Activated CD8-positive, alpha-beta T cell treated with anti-CD3 and anti-CD28 coated beads, Interleukin-2, amount 10 ng/mL, durations not matched to agents 7 days and 5 days (primary cell): ENCODE data around the gene VEPH1. TPM values are rescaled to one million over a fixed set of nuclear protein-coding genes. Genes with fewer than 3 reads are reported as not detected.

Source experiments
- ATAC-seq: fragments of 150-1000 bp; cut with Tn5 transposase; one replicate; pipeline ENCODE4 v1.10.0; 2021; ENCODE audit warnings: moderate library complexity
- CTCF ChIA-PET: fragments of 350-600 bp; sonication (Branson Sonifier 250); formaldehyde crosslinking; loops from one replicate; lab custom pipeline; 2021; ENCODE audit warnings: antibody characterized with exemption; lab: Charles Lee
- POLR2A ChIA-PET: fragments of 350-600 bp; sonication (Branson Sonifier 250); formaldehyde crosslinking; loops from one replicate; lab custom pipeline; 2021; ENCODE audit warnings: antibody characterized with exemption; lab: Charles Lee
- DNase-seq: peaks from one replicate; pipeline ENCODE4 v3.0.0-alpha.2; 2020
- H3K27ac Mint-ChIP-seq: one replicate; pipeline ENCODE4 v1.8.0; 2021; ENCODE audit warnings: mild to moderate bottlenecking, mixed read lengths
- H3K27me3 Mint-ChIP-seq: one replicate; pipeline ENCODE4 v1.8.0; 2021; ENCODE audit warnings: low read depth, mixed read lengths
- H3K36me3 Mint-ChIP-seq: one replicate; pipeline ENCODE4 v1.8.0; 2021; ENCODE audit warnings: low read depth, mixed read lengths
- H3K4me1 Mint-ChIP-seq: one replicate; pipeline ENCODE4 v1.8.0; 2021; ENCODE audit warnings: low read depth, mixed read lengths
- H3K4me3 Mint-ChIP-seq: one replicate; pipeline ENCODE4 v1.8.0; 2021; ENCODE audit warnings: mild to moderate bottlenecking, mixed read lengths
- H3K9me3 Mint-ChIP-seq: one replicate; pipeline ENCODE4 v1.8.0; 2022; ENCODE audit warnings: mixed read lengths; ENCODE audit not compliant: insufficient read depth
- total RNA-seq, 2 experiments: library from RNA; stranded (reverse); gene quantifications; one replicate each; pipeline ENCODE4 v1.2.3, GENCODE V29; 2021

VEPH1 gene
- total RNA-seq, 2 experiments from 2014 or later, result not detected

- H3K27ac Mint-ChIP-seq, result no peak overlapping the region
- POLR2A ChIA-PET, result no interaction called here
- no peaks in the 10 kb centered on the region for H3K9me3 Mint-ChIP-seq
Measured at GRCh38 chr3:157282261-157283191, 220.7 kb downstream of the VEPH1 start.

DNA sequence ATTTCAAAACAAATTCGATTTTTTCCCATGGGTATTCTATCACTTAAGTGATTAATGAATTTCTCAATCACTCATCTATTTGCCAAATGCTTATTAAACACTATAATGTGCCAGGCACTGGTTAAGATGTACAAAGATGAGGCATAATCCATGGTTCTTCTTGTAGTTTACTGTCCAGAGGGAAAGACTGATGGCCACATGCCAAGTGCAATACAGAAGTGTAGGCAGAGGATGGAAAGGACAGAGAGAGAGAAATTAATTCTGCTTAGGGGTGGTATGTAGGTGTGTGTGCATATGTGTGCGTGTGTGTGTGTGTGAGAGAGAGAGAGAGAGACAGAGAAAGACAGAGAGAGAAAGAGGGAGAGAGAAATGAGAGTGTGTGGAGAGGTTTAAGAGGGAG is 222.4 kb downstream of the VEPH1 start:
- H3K36me3 Mint-ChIP-seq, result no peaks in the 10 kb centered on the region
- H3K4me1 Mint-ChIP-seq, result no peaks in the 10 kb centered on the region
- H3K9me3 Mint-ChIP-seq, result no peaks in the 10 kb centered on the region
- CTCF ChIA-PET, result no interaction called here
- no peak overlapping the region for H3K4me3 Mint-ChIP-seq
- ATAC-seq, result no peak
- DNase-seq, result no peak
- H3K27ac Mint-ChIP-seq, result no peak overlapping the region
- H3K27me3 Mint-ChIP-seq, result no peaks in the 10 kb centered on the region
- POLR2A ChIA-PET, result no interaction called here

More at GRCh38 chr3:157282261-157283191, 220.7 kb downstream of the VEPH1 start:
- CTCF ChIA-PET, result no interaction called here
- Mint-ChIP-seq H3K36me3 (no peaks in the 10 kb centered on the region), H3K4me3 (no peak overlapping the region), H3K27me3 (no peaks in the 10 kb centered on the region), H3K4me1 (no peaks in the 10 kb centered on the region)
- no peak for ATAC-seq
- DNase-seq, result no peak

DNA sequence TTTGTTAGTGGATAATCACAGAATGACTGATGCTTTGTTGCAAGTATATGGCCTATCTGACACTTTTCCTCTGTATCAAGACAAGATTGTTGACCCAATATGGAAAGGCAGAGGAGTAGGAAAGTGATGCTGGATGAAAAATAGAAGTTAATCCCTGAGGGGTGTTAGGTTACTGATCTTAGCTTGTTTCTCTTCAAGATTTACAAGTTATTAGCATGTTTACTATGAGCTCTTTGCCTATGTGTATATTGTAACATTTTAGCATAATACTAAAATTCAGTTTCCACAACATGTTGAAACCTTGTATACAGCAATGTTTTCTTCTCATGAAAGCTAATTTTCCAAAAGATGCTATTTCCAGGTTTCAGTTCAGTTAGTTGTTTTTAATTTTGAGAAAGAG is 222.9 kb downstream of the VEPH1 start:
- Mint-ChIP-seq H3K36me3 (no peaks in the 10 kb centered on the region), H3K4me3 (no peak overlapping the region), H3K9me3 (no peaks in the 10 kb centered on the region), H3K4me1 (no peaks in the 10 kb centered on the region), H3K27me3 (no peaks in the 10 kb centered on the region), H3K27ac (no peak overlapping the region)
- CTCF ChIA-PET, result no interaction called here
- POLR2A ChIA-PET, result no interaction called here
- ATAC-seq (no peak), DNase-seq (no peak)

DNA sequence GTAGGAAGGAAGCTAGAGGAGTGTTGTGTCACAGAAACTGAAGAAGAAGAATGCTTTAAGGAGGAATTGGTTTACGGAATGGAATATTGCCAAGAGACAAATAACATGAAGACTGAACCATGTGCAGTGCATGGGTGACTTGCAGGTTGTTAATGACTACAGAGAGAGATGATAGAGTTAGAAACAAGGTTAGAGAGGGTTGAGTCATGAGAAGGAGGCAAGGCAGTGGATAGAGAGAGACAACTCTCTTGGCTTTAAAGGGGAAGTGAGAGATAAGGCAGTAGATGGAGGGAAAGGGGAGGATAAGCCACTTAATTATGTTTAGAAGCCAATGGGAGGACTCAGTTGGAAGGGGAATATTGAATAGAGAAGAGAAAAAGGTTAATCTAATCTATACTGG is 224.0 kb downstream of the VEPH1 start:
- no peak overlapping the region for H3K27ac Mint-ChIP-seq
- ATAC-seq, result no peak
- ChIA-PET CTCF (no interaction called here), POLR2A (no interaction called here)
- H3K4me3 Mint-ChIP-seq, result no peak overlapping the region
- no peaks in the 10 kb centered on the region for H3K36me3 Mint-ChIP-seq
- H3K9me3 Mint-ChIP-seq, result no peaks in the 10 kb centered on the region
- DNase-seq, result no peak
- no peaks in the 10 kb centered on the region for H3K4me1 Mint-ChIP-seq
- H3K27me3 Mint-ChIP-seq, result no peaks in the 10 kb centered on the region

DNA sequence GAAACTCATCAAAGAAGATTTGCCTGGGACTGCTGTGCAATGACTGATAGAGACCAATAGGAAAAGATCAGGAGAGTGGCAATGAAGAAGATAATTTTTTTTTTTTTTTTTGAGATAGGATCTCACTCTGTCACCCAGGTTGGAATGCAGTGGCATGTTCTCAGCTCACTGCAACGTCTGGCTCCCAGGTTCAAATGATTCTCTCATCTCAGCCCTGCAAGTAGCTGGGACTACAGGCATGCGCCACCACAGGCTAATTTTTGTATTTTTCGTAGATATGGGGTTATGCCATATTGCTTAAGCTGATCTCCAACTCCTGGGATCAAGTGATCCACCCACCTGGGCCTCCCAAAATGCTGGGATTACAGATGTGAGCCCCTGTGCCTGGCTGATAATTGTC is 226.4 kb downstream of the VEPH1 start:
- DNase-seq, result no peak
- Mint-ChIP-seq H3K27me3 (no peaks in the 10 kb centered on the region), H3K9me3 (no peaks in the 10 kb centered on the region), H3K27ac (no peak overlapping the region), H3K4me3 (no peak overlapping the region), H3K4me1 (no peaks in the 10 kb centered on the region), H3K36me3 (no peaks in the 10 kb centered on the region)
- ChIA-PET CTCF (no interaction called here), POLR2A (no interaction called here)
- no peak for ATAC-seq

- ATAC-seq (no peak), DNase-seq (no peak)
- Mint-ChIP-seq H3K27me3 (no peaks in the 10 kb centered on the region), H3K4me3 (no peak overlapping the region), H3K27ac (no peak overlapping the region), H3K4me1 (no peaks in the 10 kb centered on the region), H3K9me3 (no peaks in the 10 kb centered on the region), H3K36me3 (no peaks in the 10 kb centered on the region)
- ChIA-PET CTCF (interaction anchor here (0.5 kb wide), 1 partner anchor 801 kb away, joined by 3 read pairs; no protein-coding TSS in a partner anchor), POLR2A (no interaction called here)
Measured at GRCh38 chr3:157275832-157276231, 227.4 kb downstream of the VEPH1 start.

GRCh38 chr3:157274644-157275137 is 228.5 kb downstream of the VEPH1 start:
- no peak for DNase-seq
- Mint-ChIP-seq H3K9me3 (no peaks in the 10 kb centered on the region), H3K36me3 (no peaks in the 10 kb centered on the region), H3K27me3 (no peaks in the 10 kb centered on the region), H3K27ac (no peak overlapping the region), H3K4me1 (no peaks in the 10 kb centered on the region), H3K4me3 (no peak overlapping the region)
- ATAC-seq, result no peak
- ChIA-PET CTCF (no interaction called here), POLR2A (no interaction called here)

GRCh38 chr3:157271283-157271882 is 231.8 kb downstream of the VEPH1 start:
- ChIA-PET POLR2A (no interaction called here), CTCF (no interaction called here)
- DNase-seq (no peak), ATAC-seq (no peak)
- Mint-ChIP-seq H3K27me3 (no peaks in the 10 kb centered on the region), H3K9me3 (no peaks in the 10 kb centered on the region), H3K4me3 (no peak overlapping the region), H3K36me3 (no peaks in the 10 kb centered on the region), H3K4me1 (no peaks in the 10 kb centered on the region), H3K27ac (no peak overlapping the region)

GRCh38 chr3:157268026-157268425 is 235.2 kb downstream of the VEPH1 start:
- no peak for ATAC-seq
- Mint-ChIP-seq H3K36me3 (no peaks in the 10 kb centered on the region), H3K4me3 (no peak overlapping the region), H3K27ac (no peak overlapping the region), H3K4me1 (no peaks in the 10 kb centered on the region), H3K9me3 (no peaks in the 10 kb centered on the region), H3K27me3 (no peaks in the 10 kb centered on the region)
- ChIA-PET CTCF (no interaction called here), POLR2A (interaction anchor here (0.6 kb wide), 1 partner anchor 18 kb away, joined by 3 read pairs; no protein-coding TSS in a partner anchor)
- DNase-seq, result no peak

DNA sequence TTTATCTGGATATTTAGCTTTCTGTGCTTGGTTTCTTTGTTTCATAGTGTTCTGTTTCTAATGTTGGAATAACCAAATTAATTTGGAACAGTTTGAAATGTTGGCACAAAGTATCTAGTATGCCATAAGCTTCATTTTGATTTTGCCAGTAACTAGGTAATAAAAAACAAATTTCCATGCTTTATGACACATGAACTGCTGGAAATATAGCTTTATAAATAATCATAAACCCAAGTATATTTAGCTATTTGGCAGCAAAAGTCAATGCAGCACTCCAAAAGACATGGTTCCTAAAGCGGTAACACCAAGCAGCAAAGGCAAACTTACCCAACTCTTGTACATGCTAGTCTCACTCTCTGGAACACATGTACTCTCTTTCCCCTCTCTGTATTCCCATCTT is 237.3 kb downstream of the VEPH1 start:
- Mint-ChIP-seq H3K36me3 (no peaks in the 10 kb centered on the region), H3K27ac (no peak overlapping the region), H3K4me3 (no peak overlapping the region), H3K4me1 (no peaks in the 10 kb centered on the region), H3K9me3 (no peaks in the 10 kb centered on the region), H3K27me3 (no peaks in the 10 kb centered on the region)
- POLR2A ChIA-PET, result no interaction called here
- DNase-seq, result no peak
- CTCF ChIA-PET, result no interaction called here
- ATAC-seq, result no peak

GRCh38 chr3:157263027-157263426 is 240.2 kb downstream of the VEPH1 start:
- no peaks in the 10 kb centered on the region for H3K27me3 Mint-ChIP-seq
- ATAC-seq, result no peak
- POLR2A ChIA-PET, result no interaction called here

GRCh38 chr3:157261000-157261399 is 242.2 kb downstream of the VEPH1 start:
- Mint-ChIP-seq H3K27ac (no peak overlapping the region), H3K36me3 (no peaks in the 10 kb centered on the region), H3K27me3 (no peaks in the 10 kb centered on the region), H3K9me3 (no peaks in the 10 kb centered on the region), H3K4me3 (no peak overlapping the region), H3K4me1 (no peaks in the 10 kb centered on the region)
- POLR2A ChIA-PET, result no interaction called here
- DNase-seq, result no peak
- no peak for ATAC-seq
- CTCF ChIA-PET, result no interaction called here

More at GRCh38 chr3:157263027-157263426, 240.2 kb downstream of the VEPH1 start:
- no peaks in the 10 kb centered on the region for H3K9me3 Mint-ChIP-seq
- H3K27ac Mint-ChIP-seq, result no peak overlapping the region
- no peaks in the 10 kb centered on the region for H3K36me3 Mint-ChIP-seq
- DNase-seq, result no peak
- no peaks in the 10 kb centered on the region for H3K4me1 Mint-ChIP-seq
- CTCF ChIA-PET, result interaction anchor here (1.1 kb wide), 1 partner anchor 23 kb away, joined by 3 read pairs; no protein-coding TSS in a partner anchor
- H3K4me3 Mint-ChIP-seq, result no peak overlapping the region
